ELF-1 (cell line): ENCODE measurements around the gene LIAS.
"Not testable (repeated sequence)": the region's sequence is repeated elsewhere in the genome, so short reads cannot be mapped to it uniquely, and the experiment has no call there.

Source experiments
- DNase-seq: peaks from one replicate; pipeline ENCODE4 v3.0.0-alpha.2; 2016; ENCODE audit warnings: low read depth, low spot score

The LIAS gene

GRCh38 chr4:39452860-39453587 lies 5.8 kb upstream of the LIAS start:
- no peak for DNase-seq

- no peak for DNase-seq
Observed at GRCh38 chr4:39453738-39454137, 5.1 kb upstream of the LIAS start.

- no peak for DNase-seq
Observed at GRCh38 chr4:39455486-39455885, 3.4 kb upstream of the LIAS start.

- DNase-seq = no peak
Observed at GRCh38 chr4:39456946-39457763, 1.7 kb upstream of the LIAS start.

GRCh38 chr4:39458161-39458504 lies 723 bp upstream of the LIAS start:
- DNase-seq = not testable (repeated sequence)

GRCh38 chr4:39464886-39465501 lies 6.1 kb downstream of the LIAS start:
- DNase-seq = peak; percentile 34

- no peak for DNase-seq
Observed at GRCh38 chr4:39466747-39467146, 7.9 kb downstream of the LIAS start.

GRCh38 chr4:39467464-39467863 lies 8.6 kb downstream of the LIAS start:
- DNase-seq = no peak

GRCh38 chr4:39469429-39470077 lies 10.7 kb downstream of the LIAS start:
- peak; percentile 48 for DNase-seq

- DNase-seq = no peak
Observed at GRCh38 chr4:39470402-39470801, 11.5 kb downstream of the LIAS start.

GRCh38 chr4:39472396-39472795 lies 13.5 kb downstream of the LIAS start:
- no peak for DNase-seq

GRCh38 chr4:39476187-39476895 lies 17.5 kb downstream of the LIAS start:
- DNase-seq = no peak

GRCh38 chr4:39480251-39480650 lies 21.4 kb downstream of the LIAS start:
- no peak for DNase-seq

GRCh38 chr4:39480902-39481695 lies 22.2 kb downstream of the LIAS start:
- DNase-seq = no peak

GRCh38 chr4:39484582-39485272 lies 25.9 kb downstream of the LIAS start:
- no peak for DNase-seq

- no peak for DNase-seq
Observed at GRCh38 chr4:39486221-39486804, 27.5 kb downstream of the LIAS start.

- no peak for DNase-seq
Observed at GRCh38 chr4:39490322-39490721, 31.5 kb downstream of the LIAS start.

GRCh38 chr4:39494354-39494753 lies 35.5 kb downstream of the LIAS start:
- no peak for DNase-seq

- DNase-seq = no peak
Observed at GRCh38 chr4:39495446-39496213, 36.8 kb downstream of the LIAS start.
